MM.1S (cell line): ENCODE measurements around the gene ZNF398.

Experiments
- DNase-seq: peaks from one replicate; pipeline ENCODE4 v3.0.0-alpha.2; 2015
- H2AFZ ChIP-seq: fragments of 300-600 bp; sonication (generic); 2 replicates; pipeline ENCODE4 v1.6.0; 2016; ENCODE audit warnings: antibody characterized with exemption, low read length
- H3F3A ChIP-seq: fragments of 300-600 bp; sonication (generic); 2 replicates; pipeline ENCODE4 v1.6.1; 2016; ENCODE audit warnings: mild to moderate bottlenecking, antibody characterized with exemption, low read length, moderate library complexity, mixed read lengths; ENCODE audit not compliant: insufficient read depth
- H3K27ac ChIP-seq: fragments of 300-600 bp; sonication (generic); 2 replicates; pipeline ENCODE4 v1.5.1; 2016; ENCODE audit warnings: mild to moderate bottlenecking, low read length
- H3K27me3 ChIP-seq: fragments of 300-600 bp; sonication (generic); replicated peaks from 2 replicates; pipeline ENCODE4 v1.6.0; 2016; ENCODE audit warnings: low read length; ENCODE audit not compliant: insufficient read depth
- H3K36me3 ChIP-seq: fragments of 300-600 bp; sonication (generic); replicated peaks from 2 replicates; pipeline ENCODE4 v1.6.1; 2016; ENCODE audit warnings: mild to moderate bottlenecking, low read length, mixed read lengths; ENCODE audit not compliant: insufficient read depth
- H3K4me1 ChIP-seq: fragments of 300-600 bp; sonication (generic); 2 replicates; pipeline ENCODE4 v1.6.1; 2016; ENCODE audit warnings: low read length, mixed read lengths
- H3K4me2 ChIP-seq: fragments of 300-600 bp; sonication (generic); 2 replicates; pipeline ENCODE4 v1.6.0; 2016; ENCODE audit warnings: low read depth, low read length
- H3K4me3 ChIP-seq: fragments of 300-600 bp; sonication (generic); 2 replicates; pipeline ENCODE4 v1.5.1; 2016; ENCODE audit warnings: low read length, mixed read lengths
- H3K79me2 ChIP-seq: fragments of 300-600 bp; sonication (generic); 2 replicates; pipeline ENCODE4 v1.6.1; 2016; ENCODE audit warnings: mixed run types, low read length, mixed read lengths
- H3K9ac ChIP-seq: fragments of 300-600 bp; sonication (generic); 2 replicates; pipeline ENCODE4 v1.6.1; 2016; ENCODE audit warnings: low read length, mixed read lengths
- H3K9me2 ChIP-seq: fragments of 300-600 bp; sonication (generic); replicated peaks from 2 replicates; pipeline ENCODE4 v1.6.1; 2016; ENCODE audit warnings: mild to moderate bottlenecking, low read length, mixed read lengths; ENCODE audit not compliant: insufficient read depth
- H3K9me3 ChIP-seq: fragments of 300-600 bp; sonication (generic); replicated peaks from 2 replicates; pipeline ENCODE4 v1.6.1; 2016; ENCODE audit warnings: mild to moderate bottlenecking, low read length, mixed read lengths; ENCODE audit not compliant: insufficient read depth
- H4K20me1 ChIP-seq: fragments of 300-600 bp; sonication (generic); 2 replicates; pipeline ENCODE4 v1.6.1; 2016; ENCODE audit warnings: mild to moderate bottlenecking, low read length, moderate library complexity, mixed read lengths; ENCODE audit not compliant: insufficient read depth
- CTCF ChIP-seq: fragments of 300-600 bp; sonication (generic); IDR thresholded peaks from 2 replicates; pipeline ENCODE4 v1.5.1; 2016; ENCODE audit warnings: antibody characterized with exemption, low read length, mixed read lengths
- EZH2 ChIP-seq: fragments of 300-600 bp; sonication (generic); optimal IDR thresholded peaks from 2 replicates; pipeline ENCODE3; 2017; ENCODE audit warnings: low read depth, mild to moderate bottlenecking, antibody characterized with exemption, low read length, mixed read lengths
- EZH2phosphoT487 ChIP-seq: fragments of 300-600 bp; sonication (generic); IDR thresholded peaks from 2 replicates; pipeline ENCODE4 v1.6.1; 2018; ENCODE audit warnings: antibody characterized with exemption, low read length

Gene ZNF398

DNA sequence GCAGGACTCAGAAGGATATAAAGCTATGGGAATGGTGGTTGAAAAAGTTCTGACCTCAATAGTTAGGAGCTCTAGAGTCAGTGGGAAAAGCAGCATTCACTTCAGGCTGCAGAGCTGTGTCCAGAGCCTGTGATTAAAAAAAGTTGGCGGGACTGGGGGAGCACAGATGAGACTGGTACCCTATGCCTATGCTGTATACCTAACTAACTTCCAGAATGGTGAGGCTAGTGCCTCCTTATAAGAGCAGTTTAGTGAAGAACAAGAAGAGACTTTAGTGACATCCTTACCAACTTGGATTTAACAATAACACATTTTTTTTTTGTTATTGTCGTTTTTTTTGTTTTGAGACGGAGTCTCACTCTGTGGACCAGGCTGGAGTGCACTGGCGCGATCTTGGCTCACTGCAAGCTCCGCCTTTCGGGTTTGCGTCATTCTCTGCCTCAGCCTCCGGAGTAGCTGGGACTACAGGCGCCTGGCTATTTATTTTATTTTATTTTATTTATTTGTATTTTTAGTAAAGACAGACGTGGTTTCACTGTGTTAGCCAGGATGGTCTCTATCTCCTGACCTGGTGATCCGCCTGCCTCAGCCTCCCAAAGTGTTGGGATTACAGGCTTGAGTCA, 41.5 kb downstream of the ZNF398 start:
- H3K4me2 ChIP-seq: no peak overlapping the region
- no peaks in the 10 kb centered on the region for H3K9me3 ChIP-seq
- H4K20me1 ChIP-seq: no peaks in the 10 kb centered on the region
- no peaks in the 10 kb centered on the region for H3K36me3 ChIP-seq
- no peaks in the 10 kb centered on the region for H3K4me1 ChIP-seq
- H3K27me3 ChIP-seq: no peaks in the 10 kb centered on the region
- H2AFZ ChIP-seq: no peak overlapping the region
- H3K4me3 ChIP-seq: no peak overlapping the region
- TF ChIP-seq EZH2 (no peak), CTCF (no peak), EZH2phosphoT487 (no peak)
- no peaks in the 10 kb centered on the region for H3K79me2 ChIP-seq
- no peak for DNase-seq
- no peaks in the 10 kb centered on the region for H3K9me2 ChIP-seq
- H3K27ac ChIP-seq: no peak overlapping the region
- H3F3A ChIP-seq: no peaks in the 10 kb centered on the region; the same call in 1 of the 2 replicates
- no peak overlapping the region for H3K9ac ChIP-seq

- no peak overlapping the region for H3K27ac ChIP-seq
- no peak overlapping the region for H3K4me3 ChIP-seq
- H3K36me3 ChIP-seq: no peaks in the 10 kb centered on the region
- H3K27me3 ChIP-seq: no peaks in the 10 kb centered on the region
- H3K9me3 ChIP-seq: no peaks in the 10 kb centered on the region
- H2AFZ ChIP-seq: no peak overlapping the region
- H3K4me2 ChIP-seq: no peak overlapping the region
- H3K79me2 ChIP-seq: peaks cover 10% of the 10 kb centered on the region
- H4K20me1 ChIP-seq: no peaks in the 10 kb centered on the region
- H3K9me2 ChIP-seq: no peaks in the 10 kb centered on the region
- no peak for DNase-seq
- no peak overlapping the region for H3K9ac ChIP-seq
- peaks cover 4% of the 10 kb centered on the region for H3K4me1 ChIP-seq
- peaks cover 7% of the 10 kb centered on the region; the same call in 1 of the 2 replicates for H3F3A ChIP-seq
- TF ChIP-seq EZH2phosphoT487: no peak
- TF ChIP-seq CTCF: no peak
- no peak for TF ChIP-seq EZH2
These were observed 44.6 kb downstream of the ZNF398 start for GRCh38 chr7:149191851-149192250.

DNA sequence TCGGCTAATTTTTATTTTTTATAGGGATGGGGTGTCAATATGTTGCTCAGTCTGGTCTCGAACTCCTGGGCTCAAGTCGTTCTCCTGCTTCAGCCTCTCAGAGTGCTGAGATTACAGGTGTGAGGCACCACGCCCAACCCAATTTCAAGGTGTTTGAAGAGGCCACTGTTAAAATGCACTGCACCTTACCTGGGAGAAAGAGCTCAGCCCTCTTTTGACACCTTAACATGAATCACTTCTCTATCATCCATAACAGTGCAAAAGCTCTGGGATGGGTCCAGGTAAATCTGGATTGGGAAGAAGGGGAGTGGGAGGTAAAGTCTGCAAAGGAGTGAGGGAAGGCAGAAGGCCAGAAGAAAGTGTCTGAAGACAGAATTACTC, 47.5 kb downstream of the ZNF398 start:
- Histone ChIP-seq H3F3A (peaks cover 7% of the 10 kb centered on the region; the same call in 1 of the 2 replicates), H3K9me2 (no peaks in the 10 kb centered on the region), H3K27me3 (no peaks in the 10 kb centered on the region), H3K4me1 (peaks cover 4% of the 10 kb centered on the region), H3K9me3 (no peaks in the 10 kb centered on the region), H3K4me2 (peak overlapping the region; percentile 60), H3K27ac (no peak overlapping the region), H4K20me1 (no peaks in the 10 kb centered on the region), H2AFZ (peak overlapping the region; percentile 65), H3K79me2 (peaks cover 39% of the 10 kb centered on the region), H3K9ac (peak overlapping the region; percentile 81; the same call in 1 of the 2 replicates), H3K4me3 (peak overlapping the region; percentile 91), H3K36me3 (0 out of 2 replicates have a peak, but pooled peaks cover 6% of the 10 kb centered on the region)
- TF ChIP-seq CTCF: no peak
- TF ChIP-seq EZH2: no peak
- peak; percentile 14 for DNase-seq
